ENCODE measurements around the gene CDK5RAP2.
"Not testable (repeated sequence)": the region's sequence is repeated elsewhere in the genome, so short reads cannot be mapped to it uniquely, and the experiment has no call there.

The CDK5RAP2 gene

DNA sequence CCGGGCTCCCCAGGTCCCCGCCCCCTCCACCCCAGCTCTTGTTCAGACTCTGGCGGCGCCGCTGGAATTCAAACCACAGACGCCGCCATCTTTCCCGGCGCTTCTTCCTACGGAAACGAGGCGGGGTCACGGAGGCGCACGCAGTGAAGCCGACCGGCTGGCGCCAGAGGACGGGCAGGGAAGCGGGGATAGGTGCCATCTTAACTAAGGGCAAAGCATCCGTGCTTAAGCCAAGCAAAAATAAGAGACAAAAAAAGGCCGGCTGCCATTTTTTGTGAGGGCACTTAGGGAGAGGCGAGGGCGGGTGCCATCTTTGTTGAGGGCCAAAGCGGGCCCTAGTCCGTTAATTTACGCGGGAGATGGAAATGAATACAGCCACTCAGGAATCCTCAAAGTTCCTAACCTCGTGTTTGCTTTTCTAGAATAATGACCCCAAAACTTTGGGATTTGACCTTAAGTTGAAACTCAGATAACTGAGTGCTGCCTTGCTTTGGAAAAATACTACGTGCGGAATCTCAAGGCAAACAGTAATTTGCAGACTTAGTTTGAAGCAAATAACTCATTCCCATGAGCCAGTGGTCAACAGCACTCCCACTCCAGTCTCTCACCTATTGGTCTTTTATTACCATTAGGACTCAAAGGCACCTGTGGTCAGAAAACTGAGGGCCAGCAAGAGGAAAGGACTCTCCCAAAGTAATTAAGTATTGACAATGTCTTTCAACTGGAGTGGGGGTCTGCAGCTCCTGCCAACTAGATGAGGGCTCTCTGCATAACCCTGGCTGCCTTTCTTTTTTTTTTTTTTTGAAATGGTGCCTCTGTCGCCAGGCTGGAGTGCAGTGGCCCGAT is at the start of gene CDK5RAP2:
CDK5RAP2 (minus strand) TSS at position 117 of the 846 bp plus-strand sequence. CDS start 189 bp downstream, outside the sequence.
- peak; percentile 82 to 91 (median 84) for DNase-seq (ENCODE audit: low read depth in 3 of 3)

DNA sequence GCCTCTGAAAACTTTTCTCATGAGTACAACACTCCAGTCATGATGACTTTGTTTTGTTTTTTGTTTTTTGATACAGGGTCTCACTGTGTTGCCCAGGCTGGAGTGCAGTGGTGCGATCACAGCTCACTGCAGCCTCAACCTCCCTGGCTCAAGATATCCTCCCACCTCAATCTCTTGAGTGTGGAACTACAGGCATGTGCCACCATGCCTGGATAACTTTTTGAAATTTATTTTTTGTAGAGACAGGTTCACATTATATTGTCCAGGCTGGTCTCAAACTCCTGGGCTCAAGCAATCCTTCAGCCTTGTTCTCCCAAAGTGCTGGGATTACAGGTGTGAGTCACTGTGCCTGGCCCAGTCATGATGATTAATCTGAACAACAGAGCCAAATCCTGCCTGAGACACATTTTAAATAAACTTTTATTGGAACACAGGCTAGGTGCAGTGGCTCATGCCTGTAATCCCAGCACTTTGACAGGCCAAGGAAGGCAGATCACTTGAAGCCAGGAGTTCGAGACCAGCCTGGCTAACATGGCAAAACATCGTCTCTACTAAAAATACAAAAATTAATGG is 49.0 kb upstream of the CDK5RAP2 start:
- DNase-seq (ENCODE audit: low read depth in 3 of 3), result not testable (repeated sequence)

DNA sequence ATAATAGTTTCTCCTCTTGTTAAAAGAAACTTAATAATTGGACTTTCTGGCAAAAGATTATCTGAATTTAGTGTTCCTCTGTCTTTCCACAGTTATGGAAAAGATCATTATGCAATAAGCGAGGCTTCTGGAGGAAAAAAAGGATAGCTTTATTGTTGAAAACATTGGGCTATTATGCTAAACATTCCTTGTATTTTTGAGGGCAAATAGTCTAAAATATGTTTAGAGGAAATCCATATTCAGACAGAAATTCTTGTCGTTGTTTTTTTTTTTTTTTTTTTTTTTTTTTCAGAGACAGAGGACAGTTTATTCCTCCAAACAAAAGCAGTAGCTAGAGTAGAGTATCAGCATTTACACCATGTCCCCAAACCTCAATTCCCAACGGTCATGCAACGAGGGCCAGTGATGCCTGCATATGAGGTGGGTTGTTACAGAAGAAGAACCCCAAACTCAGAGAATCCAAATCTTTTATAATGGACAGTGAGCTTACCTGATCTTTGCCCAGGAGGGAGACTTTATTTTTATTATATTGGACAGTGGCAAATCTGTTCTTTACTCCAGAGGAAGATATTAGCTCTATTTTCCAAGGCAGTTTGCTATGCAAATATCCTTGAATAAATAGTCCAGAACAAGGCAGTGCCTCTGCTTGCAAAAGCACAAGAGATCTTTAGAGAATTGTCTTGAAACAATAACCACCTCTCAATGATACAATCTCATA is 48.4 kb upstream of the CDK5RAP2 start:
- no peak for DNase-seq (ENCODE audit: low read depth in 3 of 3)

DNA sequence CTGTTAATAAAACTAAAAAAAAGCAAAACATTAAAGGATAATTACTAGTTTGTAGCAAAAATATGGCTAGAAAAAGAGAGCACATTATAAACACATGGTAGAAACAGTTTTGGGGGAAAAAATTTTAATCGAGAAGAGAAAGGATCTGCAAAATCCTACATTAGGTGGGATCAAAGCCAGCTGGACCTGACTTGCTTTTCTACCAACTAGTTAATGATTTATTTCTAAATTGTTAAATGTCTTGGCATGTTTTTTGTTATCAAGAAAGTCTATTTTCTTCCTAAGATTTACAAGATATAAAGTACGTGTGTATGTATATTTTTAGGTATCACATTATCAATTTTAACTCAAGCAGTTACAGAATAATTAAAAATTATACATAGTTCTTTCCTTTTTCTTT is 47.1 kb upstream of the CDK5RAP2 start:
- no peak for DNase-seq (ENCODE audit: low read depth in 3 of 3)

DNA sequence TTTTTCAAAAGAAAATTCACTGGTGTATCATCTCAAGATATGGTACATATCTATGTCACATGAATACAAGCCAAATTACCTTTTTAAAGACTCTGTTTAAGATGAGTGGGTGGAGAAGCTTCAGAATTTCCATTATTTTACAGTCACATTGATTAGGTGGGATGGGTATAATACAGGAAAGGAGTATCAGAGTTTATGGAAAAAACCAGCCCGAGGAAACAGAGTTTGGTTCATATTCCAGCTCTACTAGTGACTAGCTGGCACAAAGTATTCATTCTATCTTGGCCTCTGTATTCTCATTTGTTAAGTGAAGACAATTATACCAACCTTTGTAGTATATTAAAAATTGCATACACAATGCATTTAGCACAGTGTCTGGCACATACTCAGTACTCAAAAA is 46.5 kb upstream of the CDK5RAP2 start:
- DNase-seq (ENCODE audit: low read depth in 3 of 3), result no peak

DNA sequence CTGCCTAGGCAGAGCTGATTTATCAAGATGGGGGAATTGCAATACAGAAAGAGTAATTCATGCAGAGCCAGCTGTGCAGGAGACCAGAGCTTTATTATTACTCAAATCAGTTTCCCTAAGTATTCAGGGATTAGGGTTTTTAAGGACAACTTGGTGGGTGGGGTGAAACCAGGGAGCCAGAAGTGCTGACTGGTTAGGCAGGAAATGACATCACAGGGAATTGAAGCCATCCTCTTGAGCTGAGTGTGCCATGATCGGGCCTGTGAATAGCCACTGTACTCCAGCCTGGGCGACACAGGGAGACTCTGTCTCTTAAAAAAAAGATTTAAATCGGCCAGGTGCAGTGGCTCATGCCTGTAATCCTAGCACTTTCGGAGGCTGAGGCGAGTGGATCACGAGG is 45.3 kb upstream of the CDK5RAP2 start:
- no peak for DNase-seq (ENCODE audit: low read depth in 3 of 3)

DNA sequence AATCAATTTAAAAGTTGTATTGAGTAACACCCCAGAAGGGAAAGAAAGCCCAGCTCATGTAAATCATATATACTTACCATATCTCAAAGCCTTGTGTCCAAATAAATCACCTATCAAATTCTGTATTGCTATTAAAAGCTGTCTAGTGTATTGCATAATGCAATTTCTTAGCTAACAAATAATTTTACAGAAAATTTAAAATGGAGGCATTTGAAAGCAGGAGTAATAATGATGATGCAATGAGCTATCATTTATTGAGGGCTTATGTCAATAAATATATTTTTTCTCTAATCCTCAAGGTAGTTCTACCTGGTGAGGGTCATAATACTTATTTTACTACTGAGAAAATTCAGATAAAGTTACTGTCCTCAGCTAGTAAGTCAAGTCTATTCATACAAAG is 42.8 kb upstream of the CDK5RAP2 start:
- DNase-seq (ENCODE audit: low read depth in 3 of 3), result no peak

DNA sequence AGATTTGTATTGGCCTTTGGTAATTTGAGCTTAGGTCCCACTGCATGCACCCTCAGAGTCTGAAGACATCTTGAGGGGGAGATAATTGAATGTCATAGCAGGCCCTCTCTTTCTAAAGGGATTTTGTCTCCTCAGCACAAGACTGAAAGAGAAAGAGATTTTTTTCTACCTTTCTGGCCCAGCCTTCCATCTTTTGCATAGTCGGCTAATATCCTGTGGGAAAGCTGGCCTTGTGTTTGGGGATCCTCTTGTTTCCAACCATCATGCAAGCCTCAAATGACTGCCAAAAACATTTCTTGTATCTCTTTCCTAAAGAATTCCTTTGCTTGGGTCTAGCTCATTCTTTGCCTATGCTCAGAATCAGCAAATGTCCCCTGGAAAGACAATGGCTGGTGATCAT is 42.0 kb upstream of the CDK5RAP2 start:
- DNase-seq (ENCODE audit: low read depth in 3 of 3), result no peak

DNA sequence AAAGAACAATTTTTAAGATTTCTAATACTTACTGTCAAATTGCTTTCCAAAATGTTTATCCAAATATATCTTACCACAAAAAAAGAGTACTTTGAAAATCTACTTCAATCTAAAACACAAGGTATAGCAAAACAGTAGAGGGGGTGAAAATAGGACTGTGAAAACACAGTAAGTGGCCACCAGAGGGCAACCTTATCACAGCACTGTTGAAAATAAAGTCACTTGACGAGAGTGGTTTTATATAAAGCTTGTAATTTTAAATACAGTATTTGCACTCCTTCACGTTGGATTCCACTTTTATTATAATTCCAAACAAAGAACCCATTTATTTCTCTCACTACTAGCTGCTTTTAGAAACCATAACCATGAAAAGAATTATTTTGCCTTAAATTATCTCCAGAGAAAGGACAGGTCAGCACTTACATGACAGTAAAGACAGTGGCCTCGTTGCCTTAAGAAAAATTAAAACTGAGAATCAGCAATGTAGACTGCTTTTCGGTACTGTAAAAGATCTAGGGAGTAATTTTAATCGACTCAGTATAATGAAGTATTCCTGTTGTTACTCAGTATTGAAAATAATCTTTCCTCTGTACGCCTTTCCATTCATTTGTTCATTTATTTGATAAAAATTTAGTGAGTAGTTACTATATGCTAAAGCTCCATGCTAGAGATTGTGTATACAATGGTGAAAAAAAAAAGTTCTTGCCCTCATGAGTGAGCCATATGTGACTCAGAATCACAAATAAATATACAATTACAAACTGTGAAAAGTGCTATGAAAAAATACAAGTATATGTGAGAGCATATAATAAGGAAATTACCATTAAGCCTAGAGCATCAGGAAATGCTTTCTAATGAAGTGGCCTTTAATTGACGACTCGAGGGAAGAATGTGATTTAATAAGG is 40.0 kb upstream of the CDK5RAP2 start:
- DNase-seq (ENCODE audit: low read depth in 3 of 3), result peak; percentile 25 to 45 (median 28)

DNA sequence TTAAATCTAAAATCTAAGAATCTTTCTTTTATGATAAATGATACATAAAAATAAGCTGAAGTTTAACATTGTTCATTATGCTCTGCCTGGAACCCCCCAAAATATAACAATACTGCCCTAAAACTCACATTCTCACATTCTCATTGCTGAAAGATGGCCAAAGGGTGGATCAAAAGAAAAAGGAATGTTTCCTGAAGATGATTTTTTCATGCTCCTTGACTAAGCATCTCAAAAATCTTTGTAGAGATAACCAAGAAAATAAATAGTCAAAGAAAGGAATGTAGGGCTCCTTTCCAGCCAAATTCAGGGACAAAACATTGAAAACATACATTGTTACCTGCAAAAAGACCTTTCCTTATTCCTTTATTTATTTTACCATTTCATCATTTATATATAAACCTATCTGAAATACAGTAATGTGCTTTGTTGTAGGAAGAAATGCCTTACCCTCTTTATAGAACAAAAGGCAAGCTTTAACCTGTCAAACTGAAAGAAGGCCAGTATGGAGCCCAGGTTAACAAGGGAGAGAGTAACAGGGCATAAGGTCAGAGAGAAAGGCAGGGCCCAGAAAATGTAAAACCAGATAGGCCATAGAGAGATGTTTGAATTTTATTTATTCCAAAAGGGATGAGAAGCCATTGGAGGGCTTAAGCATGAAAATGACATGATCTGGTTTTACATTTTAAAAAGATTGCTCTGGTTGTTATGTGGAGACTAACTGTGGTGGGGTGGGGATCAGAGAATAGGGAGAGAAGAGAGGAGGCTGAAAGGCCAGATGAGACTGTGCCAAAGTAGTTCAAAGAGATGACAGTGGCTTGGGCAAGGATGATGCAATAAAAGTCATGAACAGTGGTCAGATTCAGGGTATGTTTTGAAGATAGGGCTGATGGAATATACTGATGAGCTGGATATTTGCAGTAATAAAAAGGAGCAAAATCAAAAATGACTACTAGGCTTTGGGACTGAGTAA is 37.3 kb upstream of the CDK5RAP2 start:
- DNase-seq (ENCODE audit: low read depth in 3 of 3), result no peak

DNA sequence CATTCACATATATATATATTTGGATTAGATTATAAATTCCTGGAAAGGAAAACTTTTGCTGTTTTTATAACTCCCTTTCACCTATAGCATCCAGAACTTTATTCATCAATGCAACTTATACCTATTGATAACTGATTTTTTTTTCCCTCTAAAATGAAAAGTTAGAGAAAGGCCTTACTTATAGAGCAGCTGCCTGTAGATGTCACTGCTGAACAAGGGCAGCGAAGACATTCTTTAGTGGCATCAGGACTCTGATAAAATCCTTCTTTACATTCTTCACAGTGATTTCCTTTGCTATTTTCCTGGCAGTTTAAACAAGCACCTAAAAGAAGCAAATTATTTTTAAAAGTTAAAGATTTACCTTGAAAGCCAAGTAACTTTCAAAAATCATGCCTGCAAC is 32.3 kb upstream of the CDK5RAP2 start:
- DNase-seq (ENCODE audit: low read depth in 3 of 3), result no peak

DNA sequence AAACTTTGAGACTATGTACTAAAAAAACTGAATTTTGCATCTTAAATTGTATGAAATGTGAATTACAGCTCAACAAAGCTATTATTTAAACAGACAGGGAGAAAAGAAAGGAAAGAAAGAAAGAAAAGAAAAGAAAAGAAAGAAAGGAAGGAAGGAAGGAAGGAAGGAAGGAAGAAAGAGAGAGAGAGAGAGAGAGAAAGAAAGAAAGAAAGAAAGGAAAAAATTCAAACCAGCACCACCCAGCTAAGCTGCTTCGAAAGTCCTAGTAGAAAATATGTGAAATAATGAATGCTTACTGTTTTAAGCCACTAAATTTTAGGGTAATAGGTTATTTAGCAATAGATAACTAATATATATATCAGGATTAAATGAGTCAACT is 31.7 kb upstream of the CDK5RAP2 start:
- DNase-seq (ENCODE audit: low read depth in 3 of 3), result no peak

DNA sequence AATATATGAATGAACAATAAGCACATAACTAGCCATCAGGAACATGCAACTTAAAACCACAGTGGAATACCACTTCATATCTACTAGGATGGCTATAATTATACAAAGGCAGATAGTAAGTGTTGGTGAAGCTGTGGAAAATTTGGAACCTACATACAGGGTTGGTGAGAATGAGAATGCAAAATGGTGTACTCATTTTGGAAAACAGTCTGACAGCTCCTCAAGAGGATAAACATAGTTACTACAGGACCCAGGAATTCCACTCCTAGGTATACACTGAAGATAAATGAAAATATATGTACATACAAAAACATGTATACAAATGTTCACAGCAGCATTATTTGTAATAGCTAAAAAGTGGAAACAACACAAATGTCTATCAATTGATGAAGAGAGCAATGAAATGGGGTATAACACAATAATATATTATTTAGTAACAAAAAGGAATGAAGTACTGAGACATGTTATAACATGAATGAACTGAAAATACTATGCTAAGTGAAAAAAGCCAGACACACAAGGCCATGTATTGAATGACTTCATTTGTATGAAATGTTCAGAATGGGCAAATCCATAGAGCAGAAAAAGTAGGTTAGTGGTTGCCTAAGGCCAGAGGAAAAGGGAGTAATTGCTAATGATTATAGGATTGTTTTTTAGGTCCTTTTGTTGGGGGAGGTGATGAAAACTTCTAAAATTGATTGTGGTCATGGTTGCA is 31.2 kb upstream of the CDK5RAP2 start:
- no peak for DNase-seq (ENCODE audit: low read depth in 3 of 3)

DNA sequence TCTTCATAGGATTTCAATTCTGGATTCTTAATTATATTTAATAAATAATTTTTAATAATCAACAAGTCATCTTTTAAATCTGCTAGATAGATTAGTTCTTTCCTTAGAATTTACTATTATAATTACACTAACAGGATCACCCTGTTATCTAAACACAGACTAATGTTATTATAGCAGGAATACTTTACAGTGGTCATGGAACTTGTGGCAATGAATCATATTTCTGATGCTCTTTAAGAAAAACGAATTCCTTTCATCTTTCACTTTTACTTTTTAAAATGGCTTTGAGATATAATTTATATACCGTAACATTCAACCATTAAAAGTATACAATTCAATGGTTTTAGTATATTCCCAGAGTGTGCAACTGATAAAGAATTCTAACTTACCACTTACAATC is 29.7 kb upstream of the CDK5RAP2 start:
- DNase-seq (ENCODE audit: low read depth in 3 of 3), result no peak

DNA sequence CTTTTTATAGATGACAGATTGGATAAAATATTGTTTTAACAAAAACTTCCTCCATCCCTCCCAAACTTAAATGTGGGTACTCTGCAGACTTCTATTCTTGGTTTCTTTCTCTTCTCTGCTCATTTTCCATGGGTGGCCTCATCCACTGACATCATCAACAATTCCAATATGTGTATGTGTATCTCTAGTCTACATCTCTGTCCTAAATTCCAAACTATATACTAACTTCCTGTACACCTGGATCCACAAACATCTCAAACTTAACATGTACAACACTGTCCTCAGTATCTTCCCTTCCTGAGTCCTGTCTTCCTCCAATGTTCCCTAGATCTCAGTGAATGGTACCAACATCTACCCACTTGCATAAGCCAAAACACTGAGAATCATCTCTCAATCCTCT is 28.5 kb upstream of the CDK5RAP2 start:
- no peak for DNase-seq (ENCODE audit: low read depth in 3 of 3)

DNA sequence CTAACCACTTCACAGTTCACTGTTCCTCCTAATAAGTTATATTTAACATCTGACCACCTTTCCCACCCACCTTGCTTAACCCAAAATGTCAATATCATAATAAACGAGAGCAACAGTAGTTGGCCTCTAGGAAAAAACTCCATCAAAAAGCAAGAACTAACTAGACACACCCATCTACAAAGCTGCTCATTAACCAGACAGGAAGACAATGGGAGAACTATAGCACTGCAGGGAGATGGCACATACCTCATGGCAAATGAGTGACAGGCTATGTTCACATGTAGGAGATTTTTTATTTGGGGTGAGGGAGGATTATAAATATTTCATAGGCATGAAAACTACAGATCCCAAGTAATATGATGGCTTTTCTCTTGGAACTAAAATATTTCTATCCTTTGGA is 23.6 kb upstream of the CDK5RAP2 start:
- no peak for DNase-seq (ENCODE audit: low read depth in 3 of 3)

DNA sequence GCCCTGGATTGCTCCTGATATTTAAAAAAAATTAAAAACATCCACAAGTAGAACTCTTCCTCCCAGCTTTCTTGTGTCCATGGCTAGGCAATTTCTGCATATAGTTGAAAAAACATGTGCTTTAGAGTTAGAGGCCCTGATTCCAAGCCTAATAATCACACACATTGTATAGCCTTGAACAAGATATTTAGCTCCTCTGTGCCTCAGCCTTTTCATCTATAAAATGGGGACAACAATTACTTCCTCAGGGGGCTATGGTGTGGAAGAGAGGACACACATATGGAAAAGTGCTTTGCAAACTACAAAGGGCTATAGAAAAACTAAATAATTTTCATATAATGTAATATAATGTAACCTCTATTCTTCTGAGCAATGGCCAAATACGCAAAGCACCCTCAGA is 23.0 kb upstream of the CDK5RAP2 start:
- no peak for DNase-seq (ENCODE audit: low read depth in 3 of 3)

DNA sequence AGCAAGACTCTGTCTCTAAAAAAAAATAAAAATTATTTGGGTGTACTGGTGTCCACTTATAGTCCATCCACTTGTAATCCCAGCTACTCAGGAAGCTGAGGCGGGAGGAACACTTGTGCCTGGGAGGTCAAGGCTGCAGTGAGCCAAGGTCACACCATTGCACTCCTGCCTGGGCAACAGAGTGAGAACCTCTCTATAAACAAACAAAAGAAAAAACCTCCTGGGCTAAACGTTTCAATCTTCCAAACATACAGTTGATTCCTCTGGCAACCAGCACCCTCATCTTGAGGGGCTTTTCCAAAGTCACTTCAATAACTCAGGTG is 13.9 kb upstream of the CDK5RAP2 start:
- no peak for DNase-seq (ENCODE audit: low read depth in 3 of 3)

DNA sequence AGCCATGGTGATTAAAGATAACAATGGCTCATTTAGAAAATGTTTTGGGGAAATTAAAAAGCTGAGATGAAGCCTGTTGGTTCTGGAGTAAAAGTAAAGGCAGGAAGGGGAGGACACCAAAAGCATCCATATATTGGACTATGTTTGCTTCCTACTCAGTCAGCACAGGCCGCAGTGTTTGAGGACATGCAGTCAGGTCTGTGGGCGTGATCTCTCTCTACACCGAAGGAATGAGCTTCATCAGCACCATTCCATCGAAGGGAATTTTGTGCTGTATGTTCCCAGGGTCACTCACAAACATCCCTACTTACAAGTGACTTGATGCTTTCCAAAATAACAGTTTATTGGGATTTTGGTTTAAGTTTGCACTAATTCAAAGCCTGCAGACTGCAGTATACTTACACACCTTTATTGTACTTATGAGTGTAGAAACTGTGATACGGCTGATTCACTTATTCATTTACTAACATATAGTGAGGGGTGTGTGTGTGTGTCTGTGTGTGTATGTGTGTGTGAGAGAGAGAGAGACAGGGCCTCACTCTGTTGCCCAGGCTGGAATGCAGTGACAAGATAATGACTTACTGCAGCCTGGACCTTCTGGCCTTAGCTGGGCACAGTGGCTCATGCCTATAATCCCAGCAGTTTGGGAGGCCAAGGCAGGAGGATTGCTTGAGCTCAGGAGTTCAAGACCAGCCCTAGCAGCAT is 13.4 kb upstream of the CDK5RAP2 start:
- no peak for DNase-seq (ENCODE audit: low read depth in 3 of 3)

DNA sequence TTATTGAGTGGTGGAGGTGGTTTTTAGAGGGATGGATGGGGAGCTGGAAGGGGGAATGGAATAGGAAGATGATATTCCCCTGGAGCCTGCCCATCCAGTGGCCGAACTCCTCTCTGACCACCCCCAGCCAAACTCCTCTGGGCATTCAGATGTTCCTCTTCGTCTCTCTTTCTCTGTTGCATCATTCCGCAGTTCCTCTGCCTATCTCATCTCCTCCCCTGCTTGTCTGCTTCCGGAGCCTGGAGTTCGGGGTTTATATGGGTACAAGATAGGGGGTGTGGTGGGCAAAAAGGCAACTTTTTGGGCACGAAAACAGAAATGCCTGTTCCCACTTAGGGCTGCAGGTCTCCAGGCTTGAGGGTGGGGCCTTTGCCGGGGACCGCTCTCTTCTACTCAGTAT is 12.2 kb upstream of the CDK5RAP2 start:
- DNase-seq (ENCODE audit: low read depth in 3 of 3), result no peak

All from stimulated activated CD4-positive, alpha-beta T cell treated with anti-CD3 and anti-CD28 coated beads, TNF-alpha, amount 100 ng/mL, for 24 hours (primary cell).